Neuronal stem cell (in vitro differentiated cells): ENCODE data around the gene THSD7A.

Experiments used
- DNase-seq: peaks from one replicate; pipeline ENCODE4 v3.0.0-alpha.2; 2013; ENCODE audit warnings: low spot score
- H2AFZ ChIP-seq: one replicate; pipeline ENCODE4 v1.6.1; 2013; ENCODE audit warnings: mild to moderate bottlenecking, low read length, inconsistent platforms
- H2AK5ac ChIP-seq: 2 replicates; pipeline ENCODE4 v1.6.1; 2013; ENCODE audit warnings: low read depth, mild to moderate bottlenecking, inconsistent platforms, low read length, moderate library complexity, mixed read lengths
- H2BK120ac ChIP-seq: 2 replicates; pipeline ENCODE4 v1.6.1; 2013; ENCODE audit warnings: low read depth, mild to moderate bottlenecking, inconsistent platforms, low read length, moderate library complexity, mixed read lengths
- H2BK12ac ChIP-seq: one replicate; pipeline ENCODE4 v1.6.1; 2013; ENCODE audit warnings: low read length, inconsistent platforms
- H2BK15ac ChIP-seq: 2 replicates; pipeline ENCODE4 v1.6.1; 2013; ENCODE audit warnings: mild to moderate bottlenecking, low read length, inconsistent platforms, mixed read lengths
- H2BK5ac ChIP-seq: one replicate; pipeline ENCODE4 v1.6.1; 2013; ENCODE audit warnings: inconsistent platforms, mild to moderate bottlenecking, low read length, moderate library complexity
- H3K14ac ChIP-seq: one replicate; pipeline ENCODE4 v1.6.1; 2013; ENCODE audit warnings: low read length, inconsistent platforms
- H3K18ac ChIP-seq: 2 replicates; pipeline ENCODE4 v1.6.1; 2013; ENCODE audit warnings: low read length, inconsistent platforms
- H3K23ac ChIP-seq: 2 replicates; pipeline ENCODE4 v1.6.1; 2013; ENCODE audit warnings: low read depth, mild to moderate bottlenecking, mixed read lengths, low read length, inconsistent platforms; ENCODE audit not compliant: poor library complexity
- H3K27ac ChIP-seq: replicated peaks from 3 replicates; pipeline ENCODE4 v1.5.1; 2013; ENCODE audit warnings: low read length, inconsistent platforms
- H3K27me3 ChIP-seq, 3 experiments: 2 replicates each; pipeline ENCODE4 v1.6.1; 2013; ENCODE audit warnings: low read length in 3 of 3, mild to moderate bottlenecking in 2 of 3, inconsistent platforms in 1 of 3, low read depth in 1 of 3, mixed read lengths in 1 of 3, moderate library complexity in 1 of 3; ENCODE audit not compliant: control insufficient read depth in 3 of 3, insufficient read depth in 3 of 3
- H3K36me3 ChIP-seq, 2 donors: replicated peaks in 1 of 2; 2 replicates each; pipeline ENCODE4 v1.6.1; 2013; ENCODE audit warnings: low read length in 2 of 2; ENCODE audit not compliant: control insufficient read depth in 2 of 2, insufficient read depth in 2 of 2
- H3K4ac ChIP-seq: 2 replicates; pipeline ENCODE4 v1.6.1; 2013; ENCODE audit warnings: inconsistent platforms, mild to moderate bottlenecking, low read length, moderate library complexity
- H3K4me1 ChIP-seq, 2 donors: 1 replicate in 1 of 2; 2 replicates in 1 of 2; pipeline ENCODE4 v1.6.1; 2013; ENCODE audit warnings: low read length in 2 of 2, low read depth in 1 of 2; ENCODE audit not compliant: control insufficient read depth in 2 of 2, insufficient read depth in 1 of 2
- H3K4me2 ChIP-seq: one replicate; pipeline ENCODE4 v1.6.1; 2013; ENCODE audit warnings: mild to moderate bottlenecking, low read length, inconsistent platforms; ENCODE audit not compliant: insufficient read depth, poor library complexity, severe bottlenecking
- H3K4me3 ChIP-seq, 2 donors: 2 replicates each; pipeline ENCODE4 v1.5.1; 2013; ENCODE audit warnings: low read length in 2 of 2, mild to moderate bottlenecking in 2 of 2, inconsistent platforms in 1 of 2, moderate library complexity in 1 of 2
- H3K79me1 ChIP-seq: one replicate; pipeline ENCODE4 v1.6.1; 2013; ENCODE audit warnings: low read depth, mild to moderate bottlenecking, inconsistent platforms, low read length, moderate library complexity
- H3K9ac ChIP-seq: one replicate; pipeline ENCODE4 v1.6.1; 2013; ENCODE audit warnings: mild to moderate bottlenecking, low read depth, low read length, inconsistent platforms; ENCODE audit not compliant: poor library complexity
- H3K9me3 ChIP-seq, 2 donors: replicated peaks in 1 of 2; 2 replicates each; pipeline versions ENCODE3 to v1.6.1; 2013; ENCODE audit warnings: low read length in 2 of 2, mild to moderate bottlenecking in 2 of 2, inconsistent platforms in 1 of 2, low read depth in 1 of 2, mixed read lengths in 1 of 2, moderate library complexity in 1 of 2; ENCODE audit not compliant: control insufficient read depth in 2 of 2, insufficient read depth in 1 of 2
- H4K8ac ChIP-seq: one replicate; pipeline ENCODE4 v1.6.1; 2013; ENCODE audit warnings: low read depth, mild to moderate bottlenecking, inconsistent platforms, low read length, moderate library complexity
- H4K91ac ChIP-seq: one replicate; pipeline ENCODE4 v1.6.1; 2013; ENCODE audit warnings: low read length, low read depth, mild to moderate bottlenecking, inconsistent platforms; ENCODE audit not compliant: poor library complexity
- WGBS, 2 donors: extraction: QIAGEN DNeasy Blood & Tissue Kit; methylation state at CpG; one replicate each; pipeline ENCODE4 v1.1.7; 2013; ENCODE audit warnings: missing lambda C conversion rate in 2 of 2, mixed read lengths in 1 of 2; ENCODE audit not compliant: insufficient read length in 2 of 2, insufficient replicate concordance in 1 of 2; ENCODE audit errors: extremely low coverage in 2 of 2; 5-methylcytosine and 5-hydroxymethylcytosine counted together

Gene THSD7A

GRCh38 chr7:11491811-11492210, 340.2 kb downstream of the THSD7A start:
- Histone ChIP-seq H2AK5ac (no peak overlapping the region), H2BK15ac (no peak overlapping the region), H3K27ac (no peak overlapping the region), H3K14ac (no peak overlapping the region), H2BK12ac (no peak overlapping the region), H3K23ac (no peak overlapping the region), H3K9me3 (peaks cover 0 to 4% of the 10 kb centered on the region in 2 donors), H3K4me1 (peaks cover 0 to 7% of the 10 kb centered on the region in 2 donors), H3K4me3 (no peak overlapping the region), H2BK5ac (no peak overlapping the region), H2BK120ac (no peak overlapping the region), H4K8ac (no peak overlapping the region), H4K91ac (no peak overlapping the region), H3K18ac (no peak overlapping the region), H3K79me1 (no peaks in the 10 kb centered on the region), H3K4ac (no peak overlapping the region), H3K9ac (no peak overlapping the region), H3K27me3 (no peaks in the 10 kb centered on the region), H3K36me3 (no peaks in the 10 kb centered on the region), H2AFZ (no peak overlapping the region), H3K4me2 (no peak overlapping the region)
- no CpG with 5 or more reads among the region's 4 CpGs for WGBS, 2 donors
- no peak for DNase-seq

- no peak overlapping the region for H2BK5ac ChIP-seq
- H3K14ac ChIP-seq, result no peak overlapping the region
- no peak for DNase-seq
- no peaks in the 10 kb centered on the region for H3K36me3 ChIP-seq
- no peak overlapping the region for H2AK5ac ChIP-seq
- H2BK15ac ChIP-seq, result no peak overlapping the region
- H4K8ac ChIP-seq, result no peak overlapping the region
- H2AFZ ChIP-seq, result no peak overlapping the region
- no peak overlapping the region for H4K91ac ChIP-seq
- no peak overlapping the region for H3K4me3 ChIP-seq
- H3K4me2 ChIP-seq, result no peak overlapping the region
- no peak overlapping the region for H3K9ac ChIP-seq
- no peak overlapping the region for H2BK12ac ChIP-seq
- H3K9me3 ChIP-seq, result peaks cover 0 to 4% of the 10 kb centered on the region in 2 donors
- H3K4me1 ChIP-seq, result peaks cover 0 to 7% of the 10 kb centered on the region in 2 donors
- H3K27ac ChIP-seq, result no peak overlapping the region
- H3K27me3 ChIP-seq, result no peaks in the 10 kb centered on the region
- no peak overlapping the region for H2BK120ac ChIP-seq
- no peak overlapping the region for H3K23ac ChIP-seq
- no peak overlapping the region for H3K4ac ChIP-seq
- no peaks in the 10 kb centered on the region for H3K79me1 ChIP-seq
- H3K18ac ChIP-seq, result no peak overlapping the region
Observed at GRCh38 chr7:11489280-11489679, 342.7 kb downstream of the THSD7A start.

GRCh38 chr7:11486271-11486670, 345.7 kb downstream of the THSD7A start:
- H3K9ac ChIP-seq, result no peak overlapping the region
- no peak overlapping the region for H3K4me3 ChIP-seq
- H3K36me3 ChIP-seq, result no peaks in the 10 kb centered on the region
- H3K9me3 ChIP-seq, result peaks cover 0 to 4% of the 10 kb centered on the region in 2 donors
- DNase-seq, result no peak
- H3K23ac ChIP-seq, result no peak overlapping the region
- H2BK15ac ChIP-seq, result no peak overlapping the region
- no peak overlapping the region for H4K8ac ChIP-seq
- no peak overlapping the region for H2BK5ac ChIP-seq
- peaks cover 0 to 7% of the 10 kb centered on the region in 2 donors for H3K4me1 ChIP-seq
- H3K27me3 ChIP-seq, result no peaks in the 10 kb centered on the region
- H3K4me2 ChIP-seq, result no peak overlapping the region
- H3K79me1 ChIP-seq, result no peaks in the 10 kb centered on the region
- no peak overlapping the region for H3K4ac ChIP-seq
- H2AFZ ChIP-seq, result no peak overlapping the region
- no peak overlapping the region for H2BK12ac ChIP-seq
- H3K27ac ChIP-seq, result no peak overlapping the region
- no peak overlapping the region for H4K91ac ChIP-seq
- no peak overlapping the region for H2BK120ac ChIP-seq
- H3K18ac ChIP-seq, result no peak overlapping the region
- H3K14ac ChIP-seq, result no peak overlapping the region
- H2AK5ac ChIP-seq, result no peak overlapping the region
- WGBS, 2 donors, result no CpG with 5 or more reads among the region's 2 CpGs

- H2BK120ac ChIP-seq, result no peak overlapping the region
- no peak overlapping the region for H2BK5ac ChIP-seq
- no peaks in the 10 kb centered on the region for H3K79me1 ChIP-seq
- H3K18ac ChIP-seq, result no peak overlapping the region
- no peak overlapping the region for H3K27ac ChIP-seq
- H3K9me3 ChIP-seq, result peaks cover 0 to 4% of the 10 kb centered on the region in 2 donors
- H3K4me1 ChIP-seq, result peaks cover 0 to 7% of the 10 kb centered on the region in 2 donors
- H3K23ac ChIP-seq, result no peak overlapping the region
- no peaks in the 10 kb centered on the region for H3K36me3 ChIP-seq
- no peak overlapping the region for H2BK15ac ChIP-seq
- H2AK5ac ChIP-seq, result no peak overlapping the region
- H3K9ac ChIP-seq, result no peak overlapping the region
- no peak for DNase-seq
- no peak overlapping the region for H3K14ac ChIP-seq
- H2BK12ac ChIP-seq, result no peak overlapping the region
- no peaks in the 10 kb centered on the region for H3K27me3 ChIP-seq
- H4K8ac ChIP-seq, result no peak overlapping the region
- no peak overlapping the region for H4K91ac ChIP-seq
- H3K4me2 ChIP-seq, result no peak overlapping the region
- no peak overlapping the region for H3K4ac ChIP-seq
- H3K4me3 ChIP-seq, result no peak overlapping the region
- H2AFZ ChIP-seq, result no peak overlapping the region
Observed at GRCh38 chr7:11485636-11486035, 346.4 kb downstream of the THSD7A start.
